Measurements from ENCODE around the gene TXNL1.
"Not testable (repeated sequence)": the region's sequence is repeated elsewhere in the genome, so short reads cannot be mapped to it uniquely, and the experiment has no call there.

The TXNL1 gene

DNA sequence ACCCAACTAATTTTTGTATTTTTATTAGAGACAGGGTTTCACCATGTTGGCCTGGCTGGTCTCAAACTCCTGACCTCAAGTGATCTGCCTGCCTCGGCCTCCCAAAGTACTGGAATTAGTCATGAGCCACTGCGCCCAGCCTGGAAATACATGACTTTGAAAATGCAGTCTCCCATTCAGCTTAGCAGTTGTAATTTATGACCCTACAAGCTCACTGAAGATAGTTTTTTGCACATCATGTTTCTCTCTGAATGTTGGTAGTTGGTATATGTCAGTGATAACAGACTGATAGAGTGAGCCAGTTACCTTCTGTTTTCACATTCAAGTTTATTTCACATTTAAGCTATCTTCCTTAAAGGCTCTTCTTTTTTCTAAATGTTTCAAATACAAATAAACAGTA lies 19.9 kb upstream of the TXNL1 start:
- TF ChIP-seq ZFP3 (CRISPR knock-in tag; IDR thresholded peaks at IDR 0.05) (no peak), TOX (CRISPR knock-in tag; IDR thresholded peaks at IDR 0.05; ENCODE audit: borderline replicate concordance) (no peak), BACH2 (CRISPR knock-in tag; IDR thresholded peaks at IDR 0.05; ENCODE audit: borderline replicate concordance) (no peak), CREB5 (CRISPR knock-in tag; IDR thresholded peaks at IDR 0.05; ENCODE audit: low read depth) (no peak), SNAI2 (CRISPR knock-in tag; IDR thresholded peaks at IDR 0.05) (no peak), RARB (CRISPR knock-in tag; IDR thresholded peaks at IDR 0.05) (no peak), PPARA (CRISPR knock-in tag; IDR thresholded peaks at IDR 0.05; ENCODE audit: borderline replicate concordance) (no peak), ZFP30 (CRISPR knock-in tag; IDR thresholded peaks at IDR 0.05) (no peak), ZNF8 (CRISPR knock-in tag; IDR thresholded peaks at IDR 0.05) (no peak), ISL1 (CRISPR knock-in tag; IDR thresholded peaks at IDR 0.05) (no peak), ZNF565 (CRISPR knock-in tag; conservative IDR thresholded peaks at IDR 0.05; ENCODE audit: low read depth) (no peak), CSDC2 (CRISPR knock-in tag; IDR thresholded peaks at IDR 0.05) (no peak)
- TF ChIP-seq, protein P1, sequence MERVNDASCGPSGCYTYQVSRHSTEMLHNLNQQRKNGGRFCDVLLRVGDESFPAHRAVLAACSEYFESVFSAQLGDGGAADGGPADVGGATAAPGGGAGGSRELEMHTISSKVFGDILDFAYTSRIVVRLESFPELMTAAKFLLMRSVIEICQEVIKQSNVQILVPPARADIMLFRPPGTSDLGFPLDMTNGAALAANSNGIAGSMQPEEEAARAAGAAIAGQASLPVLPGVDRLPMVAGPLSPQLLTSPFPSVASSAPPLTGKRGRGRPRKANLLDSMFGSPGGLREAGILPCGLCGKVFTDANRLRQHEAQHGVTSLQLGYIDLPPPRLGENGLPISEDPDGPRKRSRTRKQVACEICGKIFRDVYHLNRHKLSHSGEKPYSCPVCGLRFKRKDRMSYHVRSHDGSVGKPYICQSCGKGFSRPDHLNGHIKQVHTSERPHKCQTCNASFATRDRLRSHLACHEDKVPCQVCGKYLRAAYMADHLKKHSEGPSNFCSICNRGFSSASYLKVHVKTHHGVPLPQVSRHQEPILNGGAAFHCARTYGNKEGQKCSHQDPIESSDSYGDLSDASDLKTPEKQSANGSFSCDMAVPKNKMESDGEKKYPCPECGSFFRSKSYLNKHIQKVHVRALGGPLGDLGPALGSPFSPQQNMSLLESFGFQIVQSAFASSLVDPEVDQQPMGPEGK (CRISPR knock-in tag; IDR thresholded peaks at IDR 0.05; ENCODE audit: borderline replicate concordance): no peak
- TF ChIP-seq, protein P2, sequence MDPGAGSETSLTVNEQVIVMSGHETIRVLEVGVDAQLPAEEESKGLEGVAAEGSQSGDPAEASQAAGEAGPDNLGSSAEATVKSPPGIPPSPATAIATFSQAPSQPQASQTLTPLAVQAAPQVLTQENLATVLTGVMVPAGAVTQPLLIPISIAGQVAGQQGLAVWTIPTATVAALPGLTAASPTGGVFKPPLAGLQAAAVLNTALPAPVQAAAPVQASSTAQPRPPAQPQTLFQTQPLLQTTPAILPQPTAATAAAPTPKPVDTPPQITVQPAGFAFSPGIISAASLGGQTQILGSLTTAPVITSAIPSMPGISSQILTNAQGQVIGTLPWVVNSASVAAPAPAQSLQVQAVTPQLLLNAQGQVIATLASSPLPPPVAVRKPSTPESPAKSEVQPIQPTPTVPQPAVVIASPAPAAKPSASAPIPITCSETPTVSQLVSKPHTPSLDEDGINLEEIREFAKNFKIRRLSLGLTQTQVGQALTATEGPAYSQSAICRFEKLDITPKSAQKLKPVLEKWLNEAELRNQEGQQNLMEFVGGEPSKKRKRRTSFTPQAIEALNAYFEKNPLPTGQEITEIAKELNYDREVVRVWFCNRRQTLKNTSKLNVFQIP (CRISPR knock-in tag; IDR thresholded peaks at IDR 0.05; ENCODE audit: borderline replicate concordance, low read depth): no peak
- TF ChIP-seq, protein P3, sequence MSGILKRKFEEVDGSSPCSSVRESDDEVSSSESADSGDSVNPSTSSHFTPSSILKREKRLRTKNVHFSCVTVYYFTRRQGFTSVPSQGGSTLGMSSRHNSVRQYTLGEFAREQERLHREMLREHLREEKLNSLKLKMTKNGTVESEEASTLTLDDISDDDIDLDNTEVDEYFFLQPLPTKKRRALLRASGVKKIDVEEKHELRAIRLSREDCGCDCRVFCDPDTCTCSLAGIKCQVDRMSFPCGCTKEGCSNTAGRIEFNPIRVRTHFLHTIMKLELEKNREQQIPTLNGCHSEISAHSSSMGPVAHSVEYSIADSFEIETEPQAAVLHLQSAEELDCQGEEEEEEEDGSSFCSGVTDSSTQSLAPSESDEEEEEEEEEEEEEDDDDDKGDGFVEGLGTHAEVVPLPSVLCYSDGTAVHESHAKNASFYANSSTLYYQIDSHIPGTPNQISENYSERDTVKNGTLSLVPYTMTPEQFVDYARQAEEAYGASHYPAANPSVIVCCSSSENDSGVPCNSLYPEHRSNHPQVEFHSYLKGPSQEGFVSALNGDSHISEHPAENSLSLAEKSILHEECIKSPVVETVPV (CRISPR knock-in tag; IDR thresholded peaks at IDR 0.05): no peak
- ATAC-seq: no peak

DNA sequence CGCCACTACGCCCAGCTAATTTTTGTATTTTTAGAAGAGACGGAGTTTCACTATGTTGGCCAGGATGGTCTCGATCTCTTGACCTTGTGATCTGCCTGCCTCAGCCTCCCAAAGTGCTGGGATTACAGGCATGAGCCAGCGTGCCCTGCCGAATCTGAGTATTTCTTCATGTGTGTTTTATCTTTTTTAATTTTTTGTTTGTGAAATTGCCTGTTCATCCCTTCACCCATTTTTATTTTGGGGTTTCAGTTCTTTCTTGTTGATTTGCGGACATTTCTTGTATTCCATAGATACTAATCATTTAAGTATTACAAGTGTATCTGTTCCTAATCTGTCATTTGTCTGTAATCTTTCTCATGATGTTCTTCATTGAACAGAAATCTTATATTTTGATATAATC lies 15.9 kb upstream of the TXNL1 start:
- ATAC-seq: not testable (repeated sequence)

DNA sequence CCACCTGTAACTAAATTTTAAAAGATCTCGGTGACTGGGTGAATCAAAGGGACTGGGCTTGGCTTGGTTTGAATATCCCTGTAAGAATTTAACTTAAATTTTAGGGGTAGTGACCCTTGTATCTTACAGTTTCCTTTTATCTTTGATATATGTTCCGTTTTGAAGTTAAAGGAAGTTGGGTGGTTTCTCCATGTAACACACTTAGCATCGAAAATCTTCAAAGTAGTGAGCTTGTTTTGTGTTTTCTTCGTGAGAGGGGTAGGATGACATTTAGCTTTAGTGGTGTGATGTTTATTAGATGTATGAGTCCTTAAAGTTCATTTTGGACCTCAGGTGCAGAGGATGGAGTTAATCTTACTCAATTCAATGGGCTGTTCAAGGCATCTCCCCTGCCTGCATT lies 14.4 kb upstream of the TXNL1 start:
- TF ChIP-seq OSR1 (CRISPR knock-in tag; IDR thresholded peaks at IDR 0.05): no peak
- no peak for TF ChIP-seq GLIS3 (CRISPR knock-in tag; IDR thresholded peaks at IDR 0.05)
- no peak for TF ChIP-seq ARNTL (CRISPR knock-in tag; IDR thresholded peaks at IDR 0.05; ENCODE audit: borderline replicate concordance, low read depth)
- ATAC-seq: no peak

DNA sequence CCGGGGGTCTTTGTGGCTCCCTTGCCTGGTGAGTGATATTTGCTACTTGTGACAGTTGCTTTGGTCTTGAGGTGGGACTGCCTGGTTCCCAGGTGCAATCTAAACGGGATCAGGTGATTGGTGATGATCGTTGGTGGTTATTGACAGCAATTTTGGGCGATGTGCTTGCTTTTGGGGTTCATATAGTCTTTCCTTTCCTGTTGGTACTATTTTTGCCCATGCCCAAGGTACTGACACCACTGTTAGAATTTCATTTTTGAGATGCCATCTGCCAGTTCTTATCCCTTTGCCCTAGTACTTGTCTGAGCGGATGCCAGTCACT lies 13.3 kb upstream of the TXNL1 start:
- ATAC-seq: peak; percentile 37
- TF ChIP-seq, protein P2 (CRISPR knock-in tag; IDR thresholded peaks at IDR 0.05; ENCODE audit: borderline replicate concordance, low read depth): no peak
- TF ChIP-seq, protein P4, sequence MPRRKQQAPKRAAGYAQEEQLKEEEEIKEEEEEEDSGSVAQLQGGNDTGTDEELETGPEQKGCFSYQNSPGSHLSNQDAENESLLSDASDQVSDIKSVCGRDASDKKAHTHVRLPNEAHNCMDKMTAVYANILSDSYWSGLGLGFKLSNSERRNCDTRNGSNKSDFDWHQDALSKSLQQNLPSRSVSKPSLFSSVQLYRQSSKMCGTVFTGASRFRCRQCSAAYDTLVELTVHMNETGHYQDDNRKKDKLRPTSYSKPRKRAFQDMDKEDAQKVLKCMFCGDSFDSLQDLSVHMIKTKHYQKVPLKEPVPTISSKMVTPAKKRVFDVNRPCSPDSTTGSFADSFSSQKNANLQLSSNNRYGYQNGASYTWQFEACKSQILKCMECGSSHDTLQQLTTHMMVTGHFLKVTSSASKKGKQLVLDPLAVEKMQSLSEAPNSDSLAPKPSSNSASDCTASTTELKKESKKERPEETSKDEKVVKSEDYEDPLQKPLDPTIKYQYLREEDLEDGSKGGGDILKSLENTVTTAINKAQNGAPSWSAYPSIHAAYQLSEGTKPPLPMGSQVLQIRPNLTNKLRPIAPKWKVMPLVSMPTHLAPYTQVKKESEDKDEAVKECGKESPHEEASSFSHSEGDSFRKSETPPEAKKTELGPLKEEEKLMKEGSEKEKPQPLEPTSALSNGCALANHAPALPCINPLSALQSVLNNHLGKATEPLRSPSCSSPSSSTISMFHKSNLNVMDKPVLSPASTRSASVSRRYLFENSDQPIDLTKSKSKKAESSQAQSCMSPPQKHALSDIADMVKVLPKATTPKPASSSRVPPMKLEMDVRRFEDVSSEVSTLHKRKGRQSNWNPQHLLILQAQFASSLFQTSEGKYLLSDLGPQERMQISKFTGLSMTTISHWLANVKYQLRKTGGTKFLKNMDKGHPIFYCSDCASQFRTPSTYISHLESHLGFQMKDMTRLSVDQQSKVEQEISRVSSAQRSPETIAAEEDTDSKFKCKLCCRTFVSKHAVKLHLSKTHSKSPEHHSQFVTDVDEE (CRISPR knock-in tag; IDR thresholded peaks at IDR 0.05): no peak
- TF ChIP-seq, protein P3 (CRISPR knock-in tag; IDR thresholded peaks at IDR 0.05): no peak
- TF ChIP-seq TOX (CRISPR knock-in tag; IDR thresholded peaks at IDR 0.05; ENCODE audit: borderline replicate concordance) (no peak), ZNF70 (CRISPR knock-in tag; IDR thresholded peaks at IDR 0.05) (no peak), OSR1 (CRISPR knock-in tag; IDR thresholded peaks at IDR 0.05) (no peak), RARB (CRISPR knock-in tag; IDR thresholded peaks at IDR 0.05) (no peak), ESRRG (CRISPR knock-in tag; IDR thresholded peaks at IDR 0.05) (no peak), TCF4 (CRISPR knock-in tag; IDR thresholded peaks at IDR 0.05; ENCODE audit: borderline replicate concordance) (no peak), GLIS3 (CRISPR knock-in tag; IDR thresholded peaks at IDR 0.05) (no peak), PPARA (CRISPR knock-in tag; IDR thresholded peaks at IDR 0.05; ENCODE audit: borderline replicate concordance) (no peak), ARNTL (CRISPR knock-in tag; IDR thresholded peaks at IDR 0.05; ENCODE audit: borderline replicate concordance, low read depth) (no peak)
- TF ChIP-seq, protein P1 (CRISPR knock-in tag; IDR thresholded peaks at IDR 0.05; ENCODE audit: borderline replicate concordance): no peak

All from SK-N-SH treated with all-trans-retinoic acid at 6 μM for 48 hours (cell line).